ENCODE data around the gene BTN1A1. TPM values are rescaled to one million over a fixed set of nuclear protein-coding genes. Genes with fewer than 3 reads are reported as not detected.

The BTN1A1 gene
- total and polyA plus RNA-seq, 9 of the 15 experiments (the other 6 are each of a cell fraction or from before 2014, with no cell fraction given) = 0.01 to 0.15 (median 0.06) TPM; not detected in 4

GRCh38 chr6:26552205-26552604 is 52.1 kb downstream of the BTN1A1 start (continued):
- no peak for TF ChIP-seq DACH1 (IDR thresholded peaks at IDR 0.05; ENCODE audit: partially characterized antibody)
- no peak for TF ChIP-seq HNRNPL (IDR thresholded peaks at IDR 0.05; ENCODE audit: low read depth, low read length)
- no peak for TF ChIP-seq CREBBP (IDR thresholded peaks at IDR 0.05; ENCODE audit: low read depth, low read length)
- TF ChIP-seq ELF2 (CRISPR knock-in tag; IDR thresholded peaks at IDR 0.05) = no peak
- no peak for TF ChIP-seq TAL1 (IDR thresholded peaks at IDR 0.05)
- TF ChIP-seq, protein P1, sequence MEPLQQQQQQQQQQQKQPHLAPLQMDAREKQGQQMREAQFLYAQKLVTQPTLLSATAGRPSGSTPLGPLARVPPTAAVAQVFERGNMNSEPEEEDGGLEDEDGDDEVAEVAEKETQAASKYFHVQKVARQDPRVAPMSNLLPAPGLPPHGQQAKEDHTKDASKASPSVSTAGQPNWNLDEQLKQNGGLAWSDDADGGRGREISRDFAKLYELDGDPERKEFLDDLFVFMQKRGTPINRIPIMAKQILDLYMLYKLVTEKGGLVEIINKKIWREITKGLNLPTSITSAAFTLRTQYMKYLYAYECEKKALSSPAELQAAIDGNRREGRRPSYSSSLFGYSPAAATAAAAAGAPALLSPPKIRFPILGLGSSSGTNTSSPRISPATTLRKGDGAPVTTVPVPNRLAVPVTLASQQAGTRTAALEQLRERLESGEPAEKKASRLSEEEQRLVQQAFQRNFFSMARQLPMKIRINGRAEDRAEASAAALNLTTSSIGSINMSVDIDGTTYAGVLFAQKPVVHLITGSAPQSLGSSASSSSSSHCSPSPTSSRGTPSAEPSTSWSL (CRISPR knock-in tag; IDR thresholded peaks at IDR 0.05; ENCODE audit: borderline replicate concordance) = no peak
- no peak for TF ChIP-seq NRF1 (conservative IDR thresholded peaks at IDR 0.05 in 1 of 2, IDR thresholded peaks at IDR 0.05 in 1 of 2)
- no peak for TF ChIP-seq FOXJ2 (tag; IDR thresholded peaks at IDR 0.05)
- no peak for TF ChIP-seq ZBTB8A (IDR thresholded peaks at IDR 0.05; ENCODE audit: partially characterized antibody)
- TF ChIP-seq SRF (CRISPR knock-in tag; IDR thresholded peaks at IDR 0.05) = no peak
- no peak for TF ChIP-seq RBM22 (IDR thresholded peaks at IDR 0.05; ENCODE audit: low read depth, low read length, poor library complexity, severe bottlenecking)
- TF ChIP-seq SAP30 (IDR thresholded peaks at IDR 0.05; ENCODE audit: borderline replicate concordance, insufficient read depth, low read depth, low read length, poor library complexity, severe bottlenecking) = no peak
- TF ChIP-seq RNF2 (IDR thresholded peaks at IDR 0.05) = no peak
- TF ChIP-seq SIN3B (IDR thresholded peaks at IDR 0.05; ENCODE audit: low read depth) = no peak
- TF ChIP-seq RBFOX2 (IDR thresholded peaks at IDR 0.05; ENCODE audit: low read depth, low read length) = 0 out of 2 replicates have a peak, but pooled peaks have one; percentile 4
- TF ChIP-seq ZNF124 (CRISPR knock-in tag; IDR thresholded peaks at IDR 0.05) = no peak
- TF ChIP-seq ZBTB11 (CRISPR knock-in tag; IDR thresholded peaks at IDR 0.05) = no peak
- TF ChIP-seq C11orf30 (IDR thresholded peaks at IDR 0.05; ENCODE audit: low read depth) = no peak
- TF ChIP-seq FOXA1 (IDR thresholded peaks at IDR 0.05; ENCODE audit: borderline replicate concordance) = no peak
- TF ChIP-seq ZBTB34 (CRISPR knock-in tag; IDR thresholded peaks at IDR 0.05) = no peak
- TF ChIP-seq IFI16 (CRISPR knock-in tag; IDR thresholded peaks at IDR 0.05) = no peak
- no peak for TF ChIP-seq SRSF3 (IDR thresholded peaks at IDR 0.05; ENCODE audit: insufficient read depth, low read length)
- no peak for TF ChIP-seq ZNF780A (CRISPR knock-in tag; IDR thresholded peaks at IDR 0.05)
